ENCODE results near the gene LPP. TPM values are rescaled to one million over a fixed set of nuclear protein-coding genes. Genes with fewer than 3 reads are reported as not detected.

The LPP gene
- total and polyA plus RNA-seq, 9 of the 15 experiments (the other 6 are each of a cell fraction or from before 2014, with no cell fraction given): 0.07 to 0.18 TPM; not detected in 7

DNA sequence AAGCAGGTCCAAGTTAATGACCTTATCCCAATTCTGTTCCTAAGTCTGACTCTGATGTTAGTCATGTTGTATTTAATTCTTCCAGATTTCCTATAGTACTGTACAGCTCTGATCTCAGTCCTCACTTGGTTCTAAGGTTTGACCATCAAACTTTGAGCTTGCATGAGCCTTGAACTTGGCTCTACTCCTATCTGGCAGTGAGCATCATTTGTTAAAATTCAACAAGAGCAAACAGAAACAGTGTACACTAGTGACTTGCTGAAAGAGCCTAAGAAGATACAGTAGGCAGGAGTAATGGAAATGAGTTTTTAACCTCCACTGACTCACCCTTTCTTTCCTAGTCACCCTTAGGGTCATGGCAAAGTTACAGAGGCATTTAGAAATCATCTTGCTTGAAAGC lies 566.7 kb downstream of the LPP start:
- Histone ChIP-seq H3K9ac (ENCODE audit: insufficient read depth in 1 of 2, low read depth in 2 of 2, low read length in 2 of 2) (no peak overlapping the region), H3K27me3 (ENCODE audit: control insufficient read depth in 2 of 2, insufficient read depth in 2 of 2, low read length in 2 of 2) (no peaks in the 10 kb centered on the region), H2AFZ (ENCODE audit: low read depth, low read length) (no peak overlapping the region), H3K9me3 (replicated peaks; ENCODE audit: control insufficient read depth, insufficient read depth, low read depth, low read length) (no peaks in the 10 kb centered on the region), H3K4me1 (replicated peaks in 1 of 2; ENCODE audit: control insufficient read depth in 2 of 2, insufficient read depth in 2 of 2, low read length in 2 of 2) (no peaks in the 10 kb centered on the region), H3K4me3 (no peak overlapping the region), H4K20me1 (replicated peaks; ENCODE audit: control insufficient read depth, insufficient read depth, low read length) (no peaks in the 10 kb centered on the region), H3K9me1 (ENCODE audit: control insufficient read depth, insufficient read depth, low read length) (no peaks in the 10 kb centered on the region), H3K27ac (ENCODE audit: extremely low read depth, low read depth, low read length) (no peak overlapping the region), H3K4me2 (ENCODE audit: insufficient read depth, low read length) (no peak overlapping the region), H3K36me3 (ENCODE audit: control insufficient read depth, insufficient read depth, low read length) (no peaks in the 10 kb centered on the region), H3K79me2 (ENCODE audit: control insufficient read depth, insufficient read depth, low read length) (no peaks in the 10 kb centered on the region)
- ATAC-seq: no peak
- no peak for DNase-seq (ENCODE audit: extremely low read depth in 1 of 4, low spot score in 3 of 4)
- POLR2A ChIA-PET: no interaction called here
- FAIRE-seq: no peak
- intact Hi-C loops (cut with micrococcal nuclease): no loop called here
- TF ChIP-seq NONO (IDR thresholded peaks at IDR 0.05; ENCODE audit: low read depth in 2 of 2, low read length in 1 of 2) (no peak), ILF3 (IDR thresholded peaks at IDR 0.05; ENCODE audit: borderline replicate concordance) (no peak), ZBTB7A (IDR thresholded peaks at IDR 0.05; ENCODE audit: borderline replicate concordance, control insufficient read depth, low read depth, low read length) (no peak), TCF3 (CRISPR knock-in tag; IDR thresholded peaks at IDR 0.05) (no peak), ZNF766 (CRISPR knock-in tag; conservative IDR thresholded peaks at IDR 0.05) (no peak), ARID2 (IDR thresholded peaks at IDR 0.05) (no peak), MXI1 (IDR thresholded peaks at IDR 0.05; ENCODE audit: low read depth, low read length) (no peak), ZNF121 (CRISPR knock-in tag; conservative IDR thresholded peaks at IDR 0.05) (no peak)
- TF ChIP-seq, protein P1, sequence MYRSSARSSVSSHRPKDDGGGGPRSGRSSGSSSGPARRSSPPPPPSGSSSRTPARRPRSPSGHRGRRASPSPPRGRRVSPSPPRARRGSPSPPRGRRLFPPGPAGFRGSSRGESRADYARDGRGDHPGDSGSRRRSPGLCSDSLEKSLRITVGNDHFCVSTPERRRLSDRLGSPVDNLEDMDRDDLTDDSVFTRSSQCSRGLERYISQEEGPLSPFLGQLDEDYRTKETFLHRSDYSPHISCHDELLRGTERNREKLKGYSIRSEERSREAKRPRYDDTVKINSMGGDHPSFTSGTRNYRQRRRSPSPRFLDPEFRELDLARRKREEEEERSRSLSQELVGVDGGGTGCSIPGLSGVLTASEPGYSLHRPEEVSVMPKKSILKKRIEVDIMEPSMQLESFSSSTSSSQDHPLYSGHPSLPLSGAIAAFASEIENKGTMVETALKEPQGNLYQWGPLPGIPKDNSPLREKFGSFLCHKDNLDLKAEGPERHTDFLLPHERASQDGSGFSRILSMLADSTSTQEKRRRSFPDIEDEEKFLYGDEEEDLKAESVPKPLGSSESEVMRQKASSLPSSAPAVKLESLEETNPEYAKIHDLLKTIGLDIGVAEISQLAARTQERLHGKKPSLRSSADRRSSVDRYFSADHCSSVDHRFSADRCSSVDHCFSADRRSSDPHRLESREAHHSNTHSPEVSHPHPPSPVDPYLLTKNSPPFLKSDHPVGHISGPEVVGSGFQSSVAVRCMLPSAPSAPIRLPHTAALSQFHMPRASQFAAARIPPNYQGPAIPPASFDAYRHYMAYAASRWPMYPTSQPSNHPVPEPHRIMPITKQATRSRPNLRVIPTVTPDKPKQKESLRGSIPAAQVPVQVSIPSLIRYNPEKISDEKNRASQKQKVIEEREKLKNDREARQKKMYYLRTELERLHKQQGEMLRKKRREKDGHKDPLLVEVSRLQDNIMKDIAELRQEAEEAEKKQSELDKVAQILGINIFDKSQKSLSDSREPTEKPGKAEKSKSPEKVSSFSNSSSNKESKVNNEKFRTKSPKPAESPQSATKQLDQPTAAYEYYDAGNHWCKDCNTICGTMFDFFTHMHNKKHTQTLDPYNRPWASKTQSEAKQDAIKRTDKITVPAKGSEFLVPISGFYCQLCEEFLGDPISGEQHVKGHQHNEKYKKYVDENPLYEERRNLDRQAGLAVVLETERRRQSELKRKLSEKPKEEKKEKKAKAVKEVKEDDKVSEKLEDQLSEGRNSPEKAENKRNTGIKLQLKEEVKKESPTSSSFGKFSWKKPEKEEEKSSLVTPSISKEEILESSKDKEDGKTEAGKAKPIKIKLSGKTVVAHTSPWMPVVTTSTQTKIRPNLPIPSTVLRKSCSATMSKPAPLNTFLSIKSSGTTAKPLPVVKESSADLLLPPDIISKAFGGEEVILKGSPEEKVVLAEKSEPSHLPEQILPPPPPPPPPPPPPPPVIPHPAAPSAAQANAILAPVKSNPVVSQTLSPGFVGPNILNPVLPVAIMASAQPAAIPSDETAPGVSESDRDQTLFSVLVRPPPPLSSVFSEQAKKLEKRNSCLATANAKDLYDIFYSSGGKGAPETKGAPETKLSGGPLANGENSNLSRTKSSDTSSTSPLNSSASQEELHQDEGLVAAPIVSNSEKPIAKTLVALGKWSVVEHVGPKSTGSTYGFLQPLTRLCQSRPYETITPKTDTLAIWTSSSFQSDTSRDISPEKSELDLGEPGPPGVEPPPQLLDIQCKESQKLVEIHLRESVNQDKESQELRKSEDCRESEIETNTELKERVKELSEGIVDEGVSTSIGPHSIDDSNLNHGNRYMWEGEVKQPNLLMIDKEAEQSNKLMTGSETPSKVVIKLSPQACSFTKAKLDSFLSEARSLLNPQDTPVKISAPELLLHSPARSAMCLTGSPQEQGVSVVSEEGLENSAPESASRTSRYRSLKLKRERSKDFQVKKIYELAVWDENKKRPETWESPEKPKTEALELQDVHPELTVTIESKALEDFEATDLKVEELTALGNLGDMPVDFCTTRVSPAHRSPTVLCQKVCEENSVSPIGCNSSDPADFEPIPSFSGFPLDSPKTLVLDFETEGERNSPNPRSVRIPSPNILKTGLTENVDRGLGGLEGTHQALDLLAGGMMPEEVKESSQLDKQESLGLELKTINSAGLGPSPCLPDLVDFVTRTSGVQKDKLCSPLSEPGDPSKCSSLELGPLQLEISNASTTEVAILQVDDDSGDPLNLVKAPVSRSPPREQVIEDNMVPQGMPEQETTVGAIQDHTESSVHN (IDR thresholded peaks at IDR 0.05; ENCODE audit: borderline replicate concordance in 1 of 2, low read depth in 1 of 2): no peak
- BruUV-seq (replicated peaks): no TSS peak
- CTCF ChIA-PET (ENCODE audit: low intra/inter-chr PET ratio): no interaction called here
- in situ Hi-C loops (cut with MboI): no loop called here

Data from K562 (cell line).